Middle frontal gyrus (tissue), 1 donor: ENCODE results near the gene MICAL3.
A peak's percentile ranks its signal among the peaks of the same experiment; 100 is the strongest.
"Not testable (repeated sequence)": the region's sequence is repeated elsewhere in the genome, so short reads cannot be mapped to it uniquely, and the experiment has no call there.

Experiments used
- DNase-seq: peaks from one replicate; pipeline ENCODE4 v3.0.0-alpha.2; 2015; ENCODE audit warnings: low spot score; ENCODE audit errors: extremely low spot score

MICAL3 gene

GRCh38 chr22:18060646-18061620 lies 36.6 kb upstream of the MICAL3 start:
- no peak for DNase-seq

- DNase-seq: no peak
Measured at GRCh38 chr22:18059991-18060390, 35.6 kb upstream of the MICAL3 start.

- DNase-seq: no peak
Measured at GRCh38 chr22:18059473-18059872, 35.1 kb upstream of the MICAL3 start.

GRCh38 chr22:18059094-18059417 lies 34.7 kb upstream of the MICAL3 start:
- no peak for DNase-seq

- DNase-seq: no peak
Measured at GRCh38 chr22:18058371-18059093, 34.2 kb upstream of the MICAL3 start.

GRCh38 chr22:18057568-18058209 lies 33.3 kb upstream of the MICAL3 start:
- DNase-seq: peak; percentile 52

- DNase-seq: no peak
Measured at GRCh38 chr22:18056807-18057474, 32.6 kb upstream of the MICAL3 start.

GRCh38 chr22:18056161-18056666 lies 31.9 kb upstream of the MICAL3 start:
- DNase-seq: peak; percentile 28

- no peak for DNase-seq
Measured at GRCh38 chr22:18055619-18056160, 31.3 kb upstream of the MICAL3 start.

- DNase-seq: not testable (repeated sequence)
Measured at GRCh38 chr22:18053216-18053946, 29.0 kb upstream of the MICAL3 start.

- not testable (repeated sequence) for DNase-seq
Measured at GRCh38 chr22:18051113-18051512, 26.8 kb upstream of the MICAL3 start.

GRCh38 chr22:18050065-18050464 lies 25.7 kb upstream of the MICAL3 start:
- DNase-seq: no peak

- no peak for DNase-seq
Measured at GRCh38 chr22:18048441-18048898, 24.1 kb upstream of the MICAL3 start.

GRCh38 chr22:18048041-18048440 lies 23.7 kb upstream of the MICAL3 start:
- DNase-seq: no peak

GRCh38 chr22:18045794-18046193 lies 21.4 kb upstream of the MICAL3 start:
- DNase-seq: no peak

GRCh38 chr22:18044548-18045271 lies 20.3 kb upstream of the MICAL3 start:
- DNase-seq: peak; percentile 76

GRCh38 chr22:18042685-18043084 lies 18.3 kb upstream of the MICAL3 start:
- no peak for DNase-seq

- not testable (repeated sequence) for DNase-seq
Measured at GRCh38 chr22:18040898-18041297, 16.5 kb upstream of the MICAL3 start.

GRCh38 chr22:18035751-18036150 lies 11.4 kb upstream of the MICAL3 start:
- DNase-seq: no peak
